ENCODE measurements around the gene SPRY4.

SPRY4 gene

GRCh38 chr5:142311725-142312124 is 13.1 kb downstream of the SPRY4 start:
- POLR2A ChIA-PET: interaction anchor here (0.8 kb wide), 1 partner anchor 125 kb away, joined by 3 read pairs; no protein-coding TSS in a partner anchor
- CTCF ChIA-PET: interaction anchor here (0.9 to 3.0 kb wide), 7 partner anchors 9 to 237 kb away, joined by 3 to 11 read pairs (median 4); partner anchors contain the start of gene SPRY4
- no peak overlapping the region for H3K4me3 ChIP-seq (ENCODE audit: low read depth, low read length)
- TF ChIP-seq, protein P1, sequence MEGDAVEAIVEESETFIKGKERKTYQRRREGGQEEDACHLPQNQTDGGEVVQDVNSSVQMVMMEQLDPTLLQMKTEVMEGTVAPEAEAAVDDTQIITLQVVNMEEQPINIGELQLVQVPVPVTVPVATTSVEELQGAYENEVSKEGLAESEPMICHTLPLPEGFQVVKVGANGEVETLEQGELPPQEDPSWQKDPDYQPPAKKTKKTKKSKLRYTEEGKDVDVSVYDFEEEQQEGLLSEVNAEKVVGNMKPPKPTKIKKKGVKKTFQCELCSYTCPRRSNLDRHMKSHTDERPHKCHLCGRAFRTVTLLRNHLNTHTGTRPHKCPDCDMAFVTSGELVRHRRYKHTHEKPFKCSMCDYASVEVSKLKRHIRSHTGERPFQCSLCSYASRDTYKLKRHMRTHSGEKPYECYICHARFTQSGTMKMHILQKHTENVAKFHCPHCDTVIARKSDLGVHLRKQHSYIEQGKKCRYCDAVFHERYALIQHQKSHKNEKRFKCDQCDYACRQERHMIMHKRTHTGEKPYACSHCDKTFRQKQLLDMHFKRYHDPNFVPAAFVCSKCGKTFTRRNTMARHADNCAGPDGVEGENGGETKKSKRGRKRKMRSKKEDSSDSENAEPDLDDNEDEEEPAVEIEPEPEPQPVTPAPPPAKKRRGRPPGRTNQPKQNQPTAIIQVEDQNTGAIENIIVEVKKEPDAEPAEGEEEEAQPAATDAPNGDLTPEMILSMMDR (IDR thresholded peaks at IDR 0.05; ENCODE audit: insufficient read depth, low read length, missing control alignments): no peak
- no peak for DNase-seq (ENCODE audit: low read depth, low spot score)

- ChIA-PET CTCF (interaction anchor here (1.5 to 3.0 kb wide), 2 partner anchors 14 kb away, joined by 3 to 11 read pairs; partner anchors contain the start of gene SPRY4), POLR2A (interaction anchor here (0.6 to 1.8 kb wide), 4 partner anchors 13 to 341 kb away, joined by 3 to 7 read pairs (median 3); partner anchors contain the start of gene SPRY4)
- DNase-seq (ENCODE audit: low read depth, low spot score): no peak
- H3K4me3 ChIP-seq (ENCODE audit: low read depth, low read length): no peak overlapping the region
- TF ChIP-seq, protein P1 (IDR thresholded peaks at IDR 0.05; ENCODE audit: insufficient read depth, low read length, missing control alignments): no peak
Measured at GRCh38 chr5:142310803-142311202, 14.0 kb downstream of the SPRY4 start.

- ChIA-PET POLR2A (interaction anchor here (1.8 kb wide), 1 partner anchor 13 kb away, joined by 7 read pairs; no protein-coding TSS in a partner anchor), CTCF (interaction anchor here (3.0 kb wide), 1 partner anchor 15 kb away, joined by 11 read pairs; the partner anchor contains the start of gene SPRY4)
- no peak for DNase-seq (ENCODE audit: low read depth, low spot score)
- TF ChIP-seq, protein P1 (IDR thresholded peaks at IDR 0.05; ENCODE audit: insufficient read depth, low read length, missing control alignments): no peak
- no peak overlapping the region for H3K4me3 ChIP-seq (ENCODE audit: low read depth, low read length)
Measured at GRCh38 chr5:142309747-142310318, 15.0 kb downstream of the SPRY4 start.

- POLR2A ChIA-PET: no interaction called here
- TF ChIP-seq, protein P1 (IDR thresholded peaks at IDR 0.05; ENCODE audit: insufficient read depth, low read length, missing control alignments): no peak
- no peak overlapping the region for H3K4me3 ChIP-seq (ENCODE audit: low read depth, low read length)
- DNase-seq (ENCODE audit: low read depth, low spot score): no peak
- CTCF ChIA-PET: no interaction called here
Measured at GRCh38 chr5:142308358-142308757, 16.5 kb downstream of the SPRY4 start.

DNA sequence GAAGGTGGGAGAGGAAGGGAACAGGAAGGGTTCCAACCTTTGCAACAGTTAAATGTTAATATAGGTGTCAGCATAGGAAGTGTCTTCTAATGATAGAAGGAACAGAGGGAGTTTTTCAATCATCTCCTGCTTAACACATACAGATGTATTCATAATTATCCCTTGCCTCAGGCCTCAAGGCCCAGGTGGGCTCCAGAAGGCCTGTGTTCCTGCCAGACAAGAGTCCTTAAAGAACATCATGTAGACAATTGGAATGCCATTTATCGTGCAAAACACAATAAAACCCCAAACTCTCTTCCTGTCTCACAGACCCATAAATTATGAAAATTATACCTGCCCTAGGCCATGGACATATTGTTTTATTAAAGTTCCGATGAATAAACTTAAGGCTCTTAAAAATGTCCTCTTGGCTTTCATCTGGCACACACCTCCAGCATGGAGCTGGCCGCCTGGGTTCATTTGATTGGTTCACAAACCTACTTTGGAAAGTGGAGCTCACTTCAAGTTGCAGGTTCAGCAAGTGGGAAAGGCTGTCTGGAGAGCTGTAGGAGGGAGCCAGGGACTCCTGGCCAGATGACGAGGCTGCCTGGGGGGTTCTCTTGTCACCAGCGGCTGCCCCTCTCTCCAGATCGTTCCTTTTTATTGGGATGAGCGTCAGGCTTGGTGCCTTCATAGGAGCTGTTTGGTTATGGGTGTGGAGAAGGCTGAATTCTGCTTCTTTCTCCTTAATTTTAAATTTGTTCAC is 17.5 kb downstream of the SPRY4 start:
- ChIA-PET CTCF (interaction anchor here (1.9 kb wide), 1 partner anchor 15 kb away, joined by 6 read pairs; no protein-coding TSS in a partner anchor), POLR2A (interaction anchor here (0.6 to 1.6 kb wide), 2 partner anchors 10 to 14 kb away, joined by 3 to 5 read pairs; no protein-coding TSS in a partner anchor)
- H3K4me3 ChIP-seq (ENCODE audit: low read depth, low read length): no peak overlapping the region
- TF ChIP-seq, protein P1 (IDR thresholded peaks at IDR 0.05; ENCODE audit: insufficient read depth, low read length, missing control alignments): no peak
- DNase-seq (ENCODE audit: low read depth, low spot score): no peak

GRCh38 chr5:142306077-142306502 is 18.7 kb downstream of the SPRY4 start:
- DNase-seq (ENCODE audit: low read depth, low spot score): no peak
- TF ChIP-seq, protein P1 (IDR thresholded peaks at IDR 0.05; ENCODE audit: insufficient read depth, low read length, missing control alignments): no peak
- CTCF ChIA-PET: interaction anchor here (1.2 to 1.9 kb wide), 2 partner anchors 16 to 243 kb away, joined by 3 to 6 read pairs; no protein-coding TSS in a partner anchor
- POLR2A ChIA-PET: interaction anchor here (1.6 kb wide), 1 partner anchor 9 kb away, joined by 5 read pairs; no protein-coding TSS in a partner anchor
- H3K4me3 ChIP-seq (ENCODE audit: low read depth, low read length): no peak overlapping the region

Data from AG04449 (cell line).